Esophagus squamous epithelium (tissue), 4 donors: Measurements from ENCODE around the gene OLFML3.

ENCODE experiments used
- POLR2A ChIP-seq, 4 donors: fragments of 450-650 bp; IDR thresholded peaks; one replicate each; pipeline ENCODE4 v1.6.1; 2017; ENCODE audit warnings: antibody characterized with exemption in 4 of 4, mild to moderate bottlenecking in 4 of 4, moderate library complexity in 3 of 4
- TF ChIP-seq, protein P1 (sequence below), 6 experiments: fragments of 450-650 bp in 4 of 6; fragments of 200-600 bp in 2 of 6; sonication (generic) in 2 of 6; IDR thresholded peaks; one replicate each; pipeline ENCODE4 v1.5.1; 2016 to 2019; ENCODE audit warnings: antibody characterized with exemption in 6 of 6, mild to moderate bottlenecking in 4 of 6, moderate library complexity in 4 of 6

DNA sequence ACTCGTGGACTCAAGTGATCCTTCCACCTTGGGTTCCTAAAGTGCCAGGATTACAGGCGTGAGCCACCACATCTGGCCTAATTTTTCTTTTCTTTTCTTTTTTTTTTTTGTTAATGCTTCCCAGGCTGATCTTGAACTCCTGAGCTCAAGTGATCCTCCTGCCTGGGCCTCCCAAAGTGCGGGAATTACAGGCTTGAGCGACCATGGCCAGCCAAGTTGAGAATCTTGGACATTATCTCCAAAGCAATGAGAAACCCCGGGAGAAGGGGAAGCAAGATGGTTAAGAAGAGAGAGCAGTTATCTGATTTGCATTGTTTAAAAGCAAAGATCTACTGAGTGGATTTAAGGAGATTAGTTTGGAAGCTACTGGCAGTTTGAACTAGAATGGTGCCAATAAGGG is 41.1 kb upstream of the OLFML3 start:
- TF ChIP-seq, protein P1, sequence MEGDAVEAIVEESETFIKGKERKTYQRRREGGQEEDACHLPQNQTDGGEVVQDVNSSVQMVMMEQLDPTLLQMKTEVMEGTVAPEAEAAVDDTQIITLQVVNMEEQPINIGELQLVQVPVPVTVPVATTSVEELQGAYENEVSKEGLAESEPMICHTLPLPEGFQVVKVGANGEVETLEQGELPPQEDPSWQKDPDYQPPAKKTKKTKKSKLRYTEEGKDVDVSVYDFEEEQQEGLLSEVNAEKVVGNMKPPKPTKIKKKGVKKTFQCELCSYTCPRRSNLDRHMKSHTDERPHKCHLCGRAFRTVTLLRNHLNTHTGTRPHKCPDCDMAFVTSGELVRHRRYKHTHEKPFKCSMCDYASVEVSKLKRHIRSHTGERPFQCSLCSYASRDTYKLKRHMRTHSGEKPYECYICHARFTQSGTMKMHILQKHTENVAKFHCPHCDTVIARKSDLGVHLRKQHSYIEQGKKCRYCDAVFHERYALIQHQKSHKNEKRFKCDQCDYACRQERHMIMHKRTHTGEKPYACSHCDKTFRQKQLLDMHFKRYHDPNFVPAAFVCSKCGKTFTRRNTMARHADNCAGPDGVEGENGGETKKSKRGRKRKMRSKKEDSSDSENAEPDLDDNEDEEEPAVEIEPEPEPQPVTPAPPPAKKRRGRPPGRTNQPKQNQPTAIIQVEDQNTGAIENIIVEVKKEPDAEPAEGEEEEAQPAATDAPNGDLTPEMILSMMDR (IDR thresholded peaks at IDR 0.05): no peak
- no peak for TF ChIP-seq POLR2A (IDR thresholded peaks at IDR 0.05)
